ENCODE results near the gene GRIA1.

- TF ChIP-seq, protein P1, sequence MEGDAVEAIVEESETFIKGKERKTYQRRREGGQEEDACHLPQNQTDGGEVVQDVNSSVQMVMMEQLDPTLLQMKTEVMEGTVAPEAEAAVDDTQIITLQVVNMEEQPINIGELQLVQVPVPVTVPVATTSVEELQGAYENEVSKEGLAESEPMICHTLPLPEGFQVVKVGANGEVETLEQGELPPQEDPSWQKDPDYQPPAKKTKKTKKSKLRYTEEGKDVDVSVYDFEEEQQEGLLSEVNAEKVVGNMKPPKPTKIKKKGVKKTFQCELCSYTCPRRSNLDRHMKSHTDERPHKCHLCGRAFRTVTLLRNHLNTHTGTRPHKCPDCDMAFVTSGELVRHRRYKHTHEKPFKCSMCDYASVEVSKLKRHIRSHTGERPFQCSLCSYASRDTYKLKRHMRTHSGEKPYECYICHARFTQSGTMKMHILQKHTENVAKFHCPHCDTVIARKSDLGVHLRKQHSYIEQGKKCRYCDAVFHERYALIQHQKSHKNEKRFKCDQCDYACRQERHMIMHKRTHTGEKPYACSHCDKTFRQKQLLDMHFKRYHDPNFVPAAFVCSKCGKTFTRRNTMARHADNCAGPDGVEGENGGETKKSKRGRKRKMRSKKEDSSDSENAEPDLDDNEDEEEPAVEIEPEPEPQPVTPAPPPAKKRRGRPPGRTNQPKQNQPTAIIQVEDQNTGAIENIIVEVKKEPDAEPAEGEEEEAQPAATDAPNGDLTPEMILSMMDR (IDR thresholded peaks at IDR 0.05): no peak
- no peak for TF ChIP-seq POLR2A (IDR thresholded peaks at IDR 0.05)
- no peak for TF ChIP-seq POLR2AphosphoS5 (IDR thresholded peaks at IDR 0.05)
These were observed 226.8 kb downstream of the GRIA1 start for GRCh38 chr5:153717287-153717686.

Measured in breast epithelium (tissue), 3 donors.